Activated CD4-positive, alpha-beta T cell treated with anti-CD3 and anti-CD28 coated beads, Interleukin-2, amount 50 U/mL, for 48 hours (primary cell): ENCODE data around the gene RAB24.
"Not testable (repeated sequence)": the region's sequence is repeated elsewhere in the genome, so short reads cannot be mapped to it uniquely, and the experiment has no call there.

Source experiments
- DNase-seq, 2 experiments: peaks; one replicate each; pipeline ENCODE4 v3.0.0-alpha.2; 2020

The RAB24 gene

GRCh38 chr5:177291735-177292134 lies 11.8 kb downstream of the RAB24 start:
- DNase-seq, result no peak

GRCh38 chr5:177290816-177291596 lies 12.5 kb downstream of the RAB24 start:
- DNase-seq, result no peak

- DNase-seq, result no peak
Observed at GRCh38 chr5:177288191-177288590, 15.3 kb downstream of the RAB24 start.

GRCh38 chr5:177276886-177277285 lies 26.6 kb downstream of the RAB24 start:
- DNase-seq, result no peak

- no peak for DNase-seq
Observed at GRCh38 chr5:177275883-177276282, 27.6 kb downstream of the RAB24 start.

- DNase-seq, result no peak
Observed at GRCh38 chr5:177271113-177271512, 32.4 kb downstream of the RAB24 start.

GRCh38 chr5:177270653-177271052 lies 32.9 kb downstream of the RAB24 start:
- DNase-seq, result no peak

- no peak for DNase-seq
Observed at GRCh38 chr5:177269976-177270375, 33.5 kb downstream of the RAB24 start.

- no peak for DNase-seq
Observed at GRCh38 chr5:177269232-177269895, 34.2 kb downstream of the RAB24 start.

- DNase-seq, result no peak
Observed at GRCh38 chr5:177265395-177265794, 38.1 kb downstream of the RAB24 start.

GRCh38 chr5:177264178-177264577 lies 39.3 kb downstream of the RAB24 start:
- DNase-seq, result no peak

GRCh38 chr5:177261510-177261909 lies 42.0 kb downstream of the RAB24 start:
- no peak for DNase-seq

- no peak for DNase-seq
Observed at GRCh38 chr5:177260961-177261360, 42.6 kb downstream of the RAB24 start.

GRCh38 chr5:177258711-177259110 lies 44.8 kb downstream of the RAB24 start:
- DNase-seq, result not testable (repeated sequence)

GRCh38 chr5:177256296-177256695 lies 47.2 kb downstream of the RAB24 start:
- no peak for DNase-seq

GRCh38 chr5:177253252-177253651 lies 50.3 kb downstream of the RAB24 start:
- DNase-seq, result no peak
